HG03159 (cell line): ENCODE results near the gene SETD1B.
A peak's percentile ranks its signal among the peaks of the same experiment; 100 is the strongest.

Experiments
- ATAC-seq: cut with Tn5 transposase; IDR thresholded peaks from one replicate; pipeline ENCODE4 v1.9.1; 2021; ENCODE audit warnings: mild to moderate bottlenecking, moderate library complexity; ENCODE audit not compliant: unreplicated experiment

Gene SETD1B

DNA sequence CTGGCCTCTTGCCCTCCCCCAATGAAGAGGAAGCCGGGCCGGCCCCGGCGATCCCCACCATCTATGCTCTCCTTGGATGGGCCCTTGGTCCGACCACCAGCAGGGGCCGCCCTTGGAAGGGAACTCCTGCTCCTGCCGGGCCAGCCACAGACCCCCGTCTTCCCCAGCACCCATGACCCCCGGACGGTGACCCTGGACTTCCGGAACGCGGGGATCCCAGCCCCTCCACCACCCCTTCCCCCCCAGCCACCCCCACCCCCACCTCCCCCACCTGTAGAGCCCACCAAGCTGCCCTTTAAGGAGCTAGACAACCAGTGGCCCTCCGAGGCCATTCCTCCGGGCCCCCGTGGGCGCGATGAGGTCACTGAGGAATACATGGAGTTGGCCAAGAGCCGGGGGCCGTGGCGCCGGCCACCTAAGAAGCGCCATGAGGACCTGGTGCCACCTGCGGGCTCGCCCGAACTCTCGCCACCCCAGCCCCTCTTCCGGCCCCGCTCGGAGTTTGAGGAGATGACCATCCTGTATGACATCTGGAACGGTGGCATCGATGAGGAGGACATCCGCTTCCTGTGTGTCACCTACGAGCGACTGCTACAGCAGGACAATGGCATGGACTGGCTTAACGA lies 19.4 kb downstream of the SETD1B start:
- ATAC-seq, result no peak

DNA sequence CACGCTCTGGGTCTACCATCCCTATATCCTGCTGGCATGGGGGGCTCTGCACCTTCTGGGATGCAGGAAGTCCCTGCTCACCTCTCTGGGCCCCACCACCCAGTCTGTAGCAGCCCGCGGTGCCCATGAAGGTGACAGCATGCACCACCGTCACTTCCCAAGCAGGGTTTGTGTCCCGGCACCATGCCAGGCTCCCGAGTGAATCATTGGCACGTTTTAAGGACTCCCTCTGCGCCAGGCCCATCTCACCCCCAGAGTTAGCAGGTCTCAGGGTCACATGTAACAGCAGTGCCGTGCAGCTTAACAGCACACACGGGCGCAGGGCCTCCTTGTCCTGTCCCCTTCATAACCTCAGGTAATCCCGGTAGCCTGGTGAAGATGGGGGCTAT lies 19.9 kb downstream of the SETD1B start:
- ATAC-seq, result no peak

DNA sequence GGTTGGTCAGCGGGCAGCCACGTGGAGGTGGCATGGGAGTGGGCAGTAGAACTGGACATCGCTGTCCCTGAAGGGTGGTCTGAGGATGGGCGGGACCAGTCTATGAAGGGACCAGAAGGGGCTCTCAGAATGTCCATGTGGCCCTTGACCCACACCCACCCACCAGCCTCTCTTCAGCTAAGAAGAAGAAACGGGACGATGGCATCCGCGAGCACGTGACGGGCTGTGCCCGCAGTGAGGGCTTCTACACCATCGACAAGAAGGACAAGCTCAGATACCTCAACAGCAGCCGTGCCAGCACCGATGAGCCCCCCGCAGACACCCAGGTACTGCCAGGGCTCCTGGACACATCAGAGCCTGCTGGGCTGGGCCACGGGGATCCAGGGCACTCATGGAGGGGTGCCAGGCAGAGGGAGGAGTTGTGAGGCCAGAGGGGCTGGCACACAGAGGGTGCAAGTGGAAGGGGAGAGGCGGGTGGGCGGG lies 21.3 kb downstream of the SETD1B start:
- ATAC-seq, result no peak

DNA sequence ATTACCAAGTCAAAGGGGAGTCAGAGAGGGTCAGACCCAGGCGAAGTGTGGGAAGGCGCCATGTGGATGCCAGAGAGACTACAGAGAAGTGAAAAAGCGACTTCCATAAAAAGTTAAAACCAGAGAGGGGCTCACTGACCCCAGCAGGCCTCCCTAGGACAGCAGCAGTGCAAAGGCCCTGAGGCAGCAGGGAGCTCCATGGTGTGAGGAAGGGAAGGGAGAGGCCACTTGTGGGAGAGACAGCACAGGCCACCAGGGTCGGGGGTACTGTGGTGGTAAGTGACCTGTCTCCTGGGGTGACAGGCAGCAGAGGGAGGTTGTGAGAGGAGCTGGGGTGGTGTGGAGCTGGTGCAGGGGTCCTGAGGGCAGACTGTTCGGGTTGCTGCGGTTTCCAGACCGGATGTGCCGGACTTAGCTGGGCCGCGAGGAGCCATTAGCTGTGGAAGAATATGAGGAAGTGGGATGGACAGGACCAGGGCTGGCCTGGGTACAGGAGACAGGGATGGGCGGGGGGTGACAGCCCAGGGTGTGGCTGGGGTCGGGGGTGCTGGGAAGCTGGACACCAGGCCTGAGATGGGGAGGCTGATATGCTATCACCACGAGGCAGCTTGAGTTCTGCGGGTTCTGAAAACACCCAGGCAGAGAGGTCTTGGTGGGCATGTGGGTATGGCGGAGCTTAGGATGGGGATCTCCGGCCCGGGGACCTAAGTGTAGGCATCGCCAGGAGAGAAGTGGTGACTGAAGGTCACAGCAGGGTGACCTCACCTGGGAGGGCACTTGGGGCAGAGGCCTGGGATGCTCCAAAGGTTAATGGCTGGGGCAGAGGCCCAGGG lies 22.7 kb downstream of the SETD1B start:
- ATAC-seq, result no peak

DNA sequence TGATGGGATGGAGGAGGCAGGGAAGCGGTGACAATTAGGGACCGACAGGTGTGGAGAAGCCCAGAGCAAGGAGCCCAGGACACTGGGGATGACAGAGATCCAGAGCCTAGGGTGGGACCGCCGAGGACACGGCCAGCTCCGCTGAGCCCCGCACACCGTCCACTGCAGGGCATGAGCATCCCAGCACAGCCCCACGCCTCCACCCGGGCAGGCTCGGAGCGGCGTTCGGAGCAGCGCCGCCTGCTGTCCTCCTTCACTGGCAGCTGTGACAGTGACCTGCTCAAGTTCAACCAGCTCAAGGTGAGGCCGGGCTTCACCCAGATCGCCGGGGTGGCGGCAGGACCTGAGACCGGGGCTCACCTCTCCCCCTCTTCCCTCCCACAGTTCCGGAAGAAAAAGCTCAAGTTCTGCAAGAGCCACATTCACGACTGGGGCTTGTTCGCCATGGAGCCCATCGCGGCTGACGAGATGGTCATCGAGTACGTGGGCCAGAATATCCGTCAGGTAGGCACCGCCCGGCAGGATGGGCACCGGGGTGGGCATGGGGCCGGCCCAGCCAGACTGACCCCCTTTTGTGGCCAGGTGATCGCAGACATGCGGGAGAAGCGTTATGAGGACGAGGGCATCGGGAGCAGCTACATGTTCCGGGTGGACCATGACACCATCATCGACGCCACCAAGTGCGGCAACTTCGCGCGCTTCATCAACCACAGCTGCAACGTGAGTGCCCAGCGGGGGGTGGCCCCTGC lies 23.7 kb downstream of the SETD1B start:
- ATAC-seq, result no peak

DNA sequence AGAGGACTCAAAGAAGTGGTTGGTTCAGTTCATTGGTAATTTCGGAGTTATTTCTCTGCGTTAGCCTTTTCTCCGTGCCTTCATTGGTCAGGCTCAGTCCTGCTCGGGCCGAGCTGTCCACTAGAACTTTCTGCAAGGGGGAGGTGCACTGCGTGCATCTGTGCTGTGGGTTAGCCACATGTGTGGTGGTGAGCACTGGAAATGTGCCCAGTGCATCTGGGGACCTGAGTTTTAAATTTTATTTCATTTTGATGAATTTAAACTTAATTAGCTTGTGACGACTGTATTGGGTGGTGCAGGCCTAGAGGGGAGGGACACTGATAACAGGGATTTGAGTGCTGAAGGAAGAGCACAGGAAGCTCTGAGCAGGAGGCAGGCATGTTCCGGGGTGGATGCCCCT lies 24.5 kb downstream of the SETD1B start:
- no peak for ATAC-seq

DNA sequence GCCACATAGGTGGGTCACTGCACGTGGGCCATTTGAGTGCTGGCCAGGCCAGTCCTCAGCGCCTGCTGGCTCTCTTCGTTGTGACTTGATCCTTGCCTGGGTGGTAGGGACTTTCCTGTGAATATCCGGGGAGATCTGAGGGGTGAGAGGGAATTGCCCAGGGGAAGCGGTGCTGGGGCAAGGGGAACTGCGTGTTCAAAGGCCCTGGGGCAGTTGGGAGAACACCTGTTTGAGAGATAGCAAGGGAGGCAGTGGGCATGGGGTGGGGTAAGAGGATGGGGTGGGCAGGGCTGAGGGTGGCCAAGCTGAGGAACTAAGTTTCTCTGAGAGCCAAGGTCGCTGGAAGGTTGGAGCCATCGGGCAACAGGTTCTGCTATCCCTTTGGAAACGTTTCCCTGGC lies 25.0 kb downstream of the SETD1B start:
- ATAC-seq, result no peak

DNA sequence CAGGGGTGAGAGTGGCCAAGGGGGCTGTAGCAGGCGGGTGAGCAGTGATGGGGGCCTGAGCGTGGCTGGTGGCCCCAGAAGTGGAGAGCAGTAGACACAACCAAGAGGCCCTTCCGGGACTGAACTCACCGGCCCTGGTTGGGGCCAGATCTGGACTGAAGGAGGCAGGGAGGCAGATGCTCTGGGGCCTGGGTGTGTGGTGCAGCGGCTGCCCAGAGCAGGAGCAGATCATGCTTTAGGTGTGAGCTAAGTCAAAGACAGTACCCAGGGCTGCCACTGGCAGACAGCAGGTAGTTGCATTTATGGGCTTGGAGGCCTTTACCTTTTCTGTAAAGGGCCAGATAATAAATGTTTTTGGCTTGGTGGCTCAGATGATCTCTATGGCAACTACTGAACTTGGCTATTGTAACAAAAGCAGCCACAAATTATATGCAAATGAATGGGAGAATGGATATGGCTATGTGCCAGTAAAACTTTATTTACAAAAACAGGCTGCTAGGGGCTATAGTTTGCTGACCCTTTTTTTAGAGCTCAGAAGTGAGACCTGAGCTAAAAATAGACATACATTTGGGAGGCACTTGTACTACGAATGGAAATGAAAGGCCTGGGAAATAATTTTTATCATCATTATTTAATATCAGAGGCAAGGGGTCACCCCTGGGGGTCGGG lies 25.6 kb downstream of the SETD1B start:
- ATAC-seq, result no peak

DNA sequence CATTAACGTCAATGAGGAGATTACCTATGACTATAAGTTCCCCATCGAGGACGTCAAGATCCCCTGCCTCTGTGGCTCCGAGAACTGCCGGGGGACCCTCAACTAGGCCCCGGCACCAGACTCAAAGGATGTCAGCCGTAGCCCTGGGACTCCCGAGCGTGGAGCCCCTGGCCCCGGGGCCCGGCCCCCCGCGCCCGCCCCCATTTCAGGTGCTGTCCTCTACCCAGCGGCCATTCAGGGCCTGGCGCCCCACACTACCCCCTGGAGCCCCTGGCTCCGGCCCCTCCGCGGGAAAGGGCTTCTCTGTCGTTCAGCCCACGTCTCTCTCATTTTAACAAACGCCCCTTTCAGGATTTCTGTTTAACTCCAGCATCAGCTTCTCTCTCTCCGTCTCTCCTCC lies 26.3 kb downstream of the SETD1B start:
- ATAC-seq, result no peak

DNA sequence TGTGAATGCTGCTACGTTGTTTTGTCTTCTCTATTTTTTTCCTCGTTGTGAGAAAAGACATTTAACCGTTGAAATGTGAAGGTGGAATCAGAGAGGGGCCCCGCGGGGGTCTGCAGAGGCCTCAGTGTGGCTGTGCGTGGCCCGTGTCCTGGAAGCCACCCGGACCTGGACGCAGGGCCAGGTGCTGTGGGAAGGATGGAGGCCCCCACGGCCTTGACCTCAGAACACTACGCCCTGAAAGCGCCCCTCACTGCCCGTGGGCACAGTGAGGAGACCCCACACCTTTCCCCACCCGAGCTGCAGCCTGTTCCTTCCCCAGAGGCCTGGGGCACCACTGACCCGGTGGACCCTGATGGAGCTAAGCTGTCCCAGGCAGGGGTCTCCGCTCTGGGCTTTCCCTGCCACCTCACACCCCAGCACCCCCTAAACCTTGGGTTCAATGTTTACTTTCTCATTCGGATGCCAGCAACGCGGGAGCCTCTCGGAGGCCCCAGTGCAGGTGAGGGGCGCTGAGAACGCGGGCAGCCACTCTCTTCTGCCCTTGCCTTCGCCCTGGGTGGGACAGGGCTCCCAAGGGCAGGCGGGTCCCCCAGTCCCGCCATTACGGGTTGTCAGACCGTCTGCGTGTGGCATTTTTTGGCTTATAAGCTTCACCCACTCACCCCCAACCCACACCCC lies 26.9 kb downstream of the SETD1B start:
- ATAC-seq, result no peak

DNA sequence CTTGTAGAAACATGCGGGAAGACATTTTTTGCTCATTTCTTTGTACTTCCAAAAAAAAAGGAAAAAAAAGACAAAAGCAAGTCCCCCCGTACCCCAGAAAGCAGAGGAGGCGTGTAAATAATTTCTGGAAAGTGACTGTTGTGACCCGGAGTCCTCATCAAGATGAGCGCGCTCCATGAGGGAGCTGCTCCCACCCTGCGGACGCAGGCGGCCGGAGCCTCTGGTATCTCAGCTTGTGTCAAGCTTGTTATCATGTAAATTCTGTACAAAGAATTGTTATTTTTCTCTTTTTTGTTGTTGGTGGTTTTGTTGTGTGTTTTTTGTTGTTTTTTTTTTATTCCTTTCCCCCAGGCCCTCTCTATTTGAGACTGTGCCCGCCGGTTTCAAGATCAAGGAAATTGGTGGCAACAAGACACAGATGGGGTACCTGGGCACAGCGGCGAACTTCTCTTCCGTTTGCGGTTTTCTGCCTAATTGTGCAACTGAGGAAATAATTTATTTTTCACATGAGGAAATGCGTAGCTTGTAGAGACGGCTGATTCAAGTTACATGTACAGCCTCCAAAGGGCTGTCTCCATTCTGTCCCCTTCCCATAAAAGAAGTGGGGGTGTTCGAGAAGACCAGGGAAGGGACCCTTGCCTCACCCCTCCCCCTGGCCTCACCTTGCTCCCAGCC lies 27.9 kb downstream of the SETD1B start:
- no peak for ATAC-seq

DNA sequence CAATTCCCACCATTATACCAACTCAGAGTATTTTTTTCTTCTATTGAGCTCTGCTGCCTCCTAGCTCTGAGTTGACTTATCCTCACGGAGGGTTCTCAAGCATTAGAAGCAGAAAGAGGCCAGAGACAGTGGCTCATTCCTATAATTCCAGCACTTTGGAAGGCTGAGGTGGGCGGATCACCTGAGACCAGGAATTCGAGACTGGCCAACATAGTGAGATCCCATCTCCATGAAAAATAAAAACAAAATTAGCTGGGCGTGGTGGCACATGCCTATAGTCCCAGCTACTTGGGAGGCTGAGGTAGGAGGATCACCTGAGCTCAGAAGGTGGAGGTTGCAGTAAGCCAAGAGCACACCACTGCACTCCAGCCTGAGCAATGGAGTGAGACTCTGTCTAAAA lies 33.9 kb downstream of the SETD1B start:
- no peak for ATAC-seq

DNA sequence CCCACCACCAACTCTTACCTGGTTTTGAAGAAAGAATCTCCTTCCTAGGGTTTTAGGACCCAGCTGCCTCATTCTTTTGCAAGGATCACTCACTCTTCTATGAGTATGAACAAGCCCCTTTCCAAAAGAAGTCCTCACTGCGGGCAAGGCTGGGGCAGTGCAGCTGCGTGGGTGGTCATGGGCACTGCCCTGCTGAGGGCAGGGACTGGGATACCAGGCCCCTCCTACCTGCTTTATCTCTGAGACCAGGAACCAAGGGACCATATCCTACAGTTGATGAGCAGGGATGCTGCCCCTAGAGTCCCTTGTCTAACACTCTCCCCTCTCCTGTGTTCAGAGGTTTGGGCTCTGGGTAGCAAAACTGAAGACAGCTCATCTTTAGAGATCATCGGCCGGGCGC lies 34.3 kb downstream of the SETD1B start:
- ATAC-seq, result no peak

DNA sequence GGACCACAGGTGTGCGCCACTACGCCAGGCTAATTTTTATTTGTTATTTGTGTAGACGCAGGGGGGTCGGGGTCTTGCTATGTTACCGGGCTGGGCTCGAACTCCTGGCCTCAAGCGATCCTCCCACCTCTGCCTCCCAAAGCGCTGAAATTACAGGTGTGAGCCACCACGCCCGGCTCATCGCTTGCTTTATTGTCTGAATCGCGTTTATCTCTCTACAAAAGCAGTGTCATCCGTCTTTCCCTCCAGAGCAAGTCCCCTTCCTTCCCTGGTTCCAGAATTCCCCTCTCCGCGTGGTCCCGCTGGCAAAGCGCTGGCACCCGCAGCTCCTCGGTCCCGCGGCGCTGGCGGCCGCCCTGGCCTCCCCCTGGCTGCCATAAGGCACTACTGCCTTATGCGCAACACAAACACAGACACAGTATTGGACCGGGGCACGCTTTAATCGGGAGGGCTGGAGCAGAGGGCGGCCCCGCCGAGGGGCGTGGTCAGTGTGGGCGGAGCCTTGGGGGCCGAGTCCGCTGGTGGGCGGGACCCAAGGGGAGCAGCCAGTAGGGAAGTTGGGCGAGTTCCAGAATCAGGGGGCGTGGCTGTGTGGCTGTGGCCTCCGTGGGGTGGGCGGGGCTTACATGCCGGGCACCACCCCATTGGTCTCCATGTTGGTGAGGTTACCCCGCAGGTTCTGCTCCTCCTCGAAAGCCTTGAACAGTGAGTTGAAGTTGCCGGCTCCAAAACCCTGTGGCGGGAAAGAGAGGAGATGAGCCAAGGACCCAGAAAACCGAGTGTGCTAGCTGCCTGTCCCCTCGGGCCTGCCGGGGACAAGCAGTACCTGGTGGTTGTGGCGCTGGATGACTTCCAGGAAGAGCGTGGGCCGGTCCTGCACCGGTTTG lies 35.5 kb downstream of the SETD1B start:
- ATAC-seq, result peak; percentile 86

DNA sequence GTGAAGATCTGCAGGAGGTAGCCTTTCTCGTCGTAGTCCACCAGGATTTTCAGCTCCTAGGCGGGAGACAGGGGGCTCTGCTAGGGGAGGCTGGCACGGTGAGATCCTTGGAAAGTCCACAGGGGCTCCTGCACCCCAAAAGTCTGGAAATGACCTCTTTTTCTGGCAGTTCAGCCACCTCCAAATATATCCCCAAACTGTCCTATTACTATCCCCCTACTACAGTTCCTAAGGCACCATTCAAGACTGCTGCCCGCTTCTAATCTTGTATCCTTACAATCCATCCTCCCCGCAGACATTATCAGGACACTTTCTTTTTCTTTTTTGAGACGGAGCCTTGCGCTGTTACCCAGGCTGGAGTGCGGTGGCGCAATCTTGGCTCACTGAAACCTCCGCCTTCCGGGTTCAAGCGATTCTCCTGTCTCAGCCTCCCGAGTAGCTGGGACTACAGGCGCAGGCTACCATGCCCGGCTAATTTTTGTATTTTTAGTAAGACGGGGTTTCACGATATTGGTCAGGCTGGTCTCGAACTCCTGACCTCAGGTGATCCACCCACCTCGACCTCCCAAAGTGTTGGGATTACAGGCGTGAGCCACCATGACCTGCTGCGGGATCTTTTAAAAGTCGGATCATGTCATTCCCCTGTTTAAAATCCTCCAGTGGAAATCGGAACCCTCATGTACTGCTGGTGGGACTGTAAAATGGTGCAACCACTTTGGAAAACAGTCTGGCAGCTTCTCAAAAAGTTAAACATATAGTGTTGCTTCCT lies 36.4 kb downstream of the SETD1B start:
- ATAC-seq, result no peak

DNA sequence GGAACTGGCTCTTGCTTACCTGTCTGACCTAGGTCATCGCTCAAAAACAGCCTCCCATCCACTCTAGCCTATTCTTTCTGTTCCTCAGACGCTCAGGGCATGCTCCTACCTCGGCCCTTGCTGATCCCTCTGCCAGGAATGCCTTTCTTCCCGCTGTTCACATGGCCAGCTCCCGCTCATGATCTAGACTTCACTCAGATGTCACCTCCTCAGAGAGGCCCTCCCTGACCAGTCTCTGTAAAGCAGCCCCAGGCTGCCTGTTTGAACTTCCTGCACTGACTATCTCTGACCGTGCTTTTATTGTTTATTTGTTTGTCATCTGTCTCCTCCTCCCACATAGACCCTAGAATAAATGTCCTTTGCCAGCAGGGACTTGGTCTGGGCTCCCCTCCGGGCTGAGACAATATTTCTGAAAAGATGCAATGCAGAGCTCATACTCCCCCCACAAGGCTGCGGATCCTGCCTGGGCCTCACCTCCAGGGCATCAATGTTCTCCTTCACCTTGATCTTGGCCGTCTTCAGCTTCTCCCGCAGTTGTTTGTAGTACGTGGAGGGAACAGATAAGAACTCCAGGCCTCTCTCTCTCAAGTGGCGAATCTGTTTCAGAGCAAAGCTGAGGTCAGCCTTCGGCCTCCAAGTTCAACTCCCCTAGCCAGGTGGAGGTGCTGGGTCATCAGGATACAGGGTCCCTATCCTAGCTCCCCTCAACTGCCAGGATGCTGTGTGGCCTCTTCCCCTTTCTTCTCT lies 39.6 kb downstream of the SETD1B start:
- no peak for ATAC-seq

DNA sequence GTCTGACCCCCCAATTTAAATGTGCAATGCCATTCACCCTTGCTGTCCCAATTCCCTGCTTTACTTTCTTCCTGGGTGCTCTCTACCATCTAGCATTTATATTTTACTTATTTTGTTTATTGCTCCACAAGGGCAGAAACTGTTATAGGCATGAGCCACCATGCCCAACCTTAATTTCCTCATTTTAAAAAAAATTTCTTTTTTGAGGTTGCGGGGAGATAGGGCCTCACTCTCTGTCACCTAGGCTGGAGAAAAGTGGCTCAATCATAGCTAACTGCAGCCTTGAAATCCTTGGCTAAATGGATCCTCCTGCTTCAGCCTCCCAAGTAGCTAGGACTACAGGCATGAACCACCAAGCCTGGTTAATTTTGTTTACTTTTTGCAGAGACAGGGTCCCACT lies 41.9 kb downstream of the SETD1B start:
- no peak for ATAC-seq

DNA sequence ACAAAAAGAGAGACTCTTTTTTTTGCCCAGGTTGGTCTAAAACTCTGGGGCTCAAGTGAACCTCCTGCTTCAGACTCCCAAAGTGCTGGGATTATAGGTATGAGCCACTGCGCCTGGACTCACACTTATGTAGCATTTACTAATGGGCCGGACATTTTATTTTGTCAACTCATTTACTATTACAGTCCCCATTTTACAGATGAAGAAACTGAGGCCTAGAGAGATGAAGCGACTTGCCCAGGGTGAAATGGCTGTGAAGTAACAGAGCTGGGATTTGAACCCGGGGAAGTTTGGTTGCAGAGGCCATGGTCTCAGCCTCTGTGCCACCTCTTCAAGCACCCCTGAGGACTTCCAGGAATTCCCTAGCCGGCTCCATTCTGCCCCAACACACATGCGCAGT lies 45.4 kb downstream of the SETD1B start:
- no peak for ATAC-seq
